ENCODE measurements around the gene USP10.
A peak's percentile ranks its signal among the peaks of the same experiment; 100 is the strongest.

The USP10 gene

GRCh38 chr16:84751947-84752346, 52.1 kb downstream of the USP10 start:
- Mint-ChIP-seq H3K4me3 (no peak overlapping the region), H3K36me3 (ENCODE audit: low read depth) (peaks cover 17% of the 10 kb centered on the region), H3K9me3 (no peaks in the 10 kb centered on the region), H3K4me1 (ENCODE audit: low read depth) (peaks cover 62% of the 10 kb centered on the region), H3K27ac (peak overlapping the region; percentile 52), H3K27me3 (no peaks in the 10 kb centered on the region)
- intact Hi-C loops (cut with micrococcal nuclease) = loop anchor here (10.0 kb wide), 1 partner anchor 333 kb away; no protein-coding TSS in a partner anchor

- Mint-ChIP-seq H3K27ac (peak overlapping the region; percentile 52), H3K36me3 (ENCODE audit: low read depth) (peaks cover 10% of the 10 kb centered on the region), H3K9me3 (no peaks in the 10 kb centered on the region), H3K4me1 (ENCODE audit: low read depth) (peaks cover 64% of the 10 kb centered on the region), H3K27me3 (no peaks in the 10 kb centered on the region), H3K4me3 (no peak overlapping the region)
- intact Hi-C loops (cut with micrococcal nuclease) = loop anchor here (10.0 kb wide), 1 partner anchor 332 kb away; no protein-coding TSS in a partner anchor
Observed at GRCh38 chr16:84752600-84752999, 52.8 kb downstream of the USP10 start.

GRCh38 chr16:84753412-84754326, 53.9 kb downstream of the USP10 start:
- no peaks in the 10 kb centered on the region for H3K27me3 Mint-ChIP-seq
- H3K27ac Mint-ChIP-seq = peak overlapping the region; percentile 30
- H3K4me3 Mint-ChIP-seq = no peak overlapping the region
- peaks cover 75% of the 10 kb centered on the region for H3K4me1 Mint-ChIP-seq (ENCODE audit: low read depth)
- peaks cover 12% of the 10 kb centered on the region for H3K36me3 Mint-ChIP-seq (ENCODE audit: low read depth)
- intact Hi-C loops (cut with micrococcal nuclease) = loop anchor here (1.0 to 10.0 kb wide), 3 partner anchors 199 to 331 kb away; no protein-coding TSS in a partner anchor
- H3K9me3 Mint-ChIP-seq = no peaks in the 10 kb centered on the region

- Mint-ChIP-seq H3K36me3 (ENCODE audit: low read depth) (peaks cover 19% of the 10 kb centered on the region), H3K9me3 (no peaks in the 10 kb centered on the region), H3K4me3 (peak overlapping the region; percentile 53), H3K27me3 (no peaks in the 10 kb centered on the region), H3K27ac (peak overlapping the region; percentile 62), H3K4me1 (ENCODE audit: low read depth) (peaks cover 72% of the 10 kb centered on the region)
- intact Hi-C loops (cut with micrococcal nuclease) = loop anchor here (1.0 to 10.0 kb wide), 3 partner anchors 198 to 330 kb away; no protein-coding TSS in a partner anchor
Observed at GRCh38 chr16:84754353-84754856, 54.6 kb downstream of the USP10 start.

- H3K4me3 Mint-ChIP-seq = peak overlapping the region; percentile 53
- peaks cover 66% of the 10 kb centered on the region for H3K4me1 Mint-ChIP-seq (ENCODE audit: low read depth)
- no peaks in the 10 kb centered on the region for H3K9me3 Mint-ChIP-seq
- H3K27me3 Mint-ChIP-seq = no peaks in the 10 kb centered on the region
- intact Hi-C loops (cut with micrococcal nuclease) = loop anchor here (1.0 to 10.0 kb wide), 3 partner anchors 197 to 330 kb away; no protein-coding TSS in a partner anchor
- peak overlapping the region; percentile 62 for H3K27ac Mint-ChIP-seq
- peaks cover 26% of the 10 kb centered on the region for H3K36me3 Mint-ChIP-seq (ENCODE audit: low read depth)
Observed at GRCh38 chr16:84754956-84755672, 55.3 kb downstream of the USP10 start.

- H3K9me3 Mint-ChIP-seq = no peaks in the 10 kb centered on the region
- peaks cover 44% of the 10 kb centered on the region for H3K36me3 Mint-ChIP-seq (ENCODE audit: low read depth)
- intact Hi-C loops (cut with micrococcal nuclease) = loop anchor here (10.0 kb wide), 1 partner anchor 328 kb away; no protein-coding TSS in a partner anchor
- H3K4me1 Mint-ChIP-seq (ENCODE audit: low read depth) = peaks cover 52% of the 10 kb centered on the region
- no peak overlapping the region for H3K4me3 Mint-ChIP-seq
- H3K27ac Mint-ChIP-seq = no peak overlapping the region
- no peaks in the 10 kb centered on the region for H3K27me3 Mint-ChIP-seq
Observed at GRCh38 chr16:84756830-84757229, 57.0 kb downstream of the USP10 start.

GRCh38 chr16:84758627-84759026, 58.8 kb downstream of the USP10 start:
- Mint-ChIP-seq H3K4me1 (ENCODE audit: low read depth) (peaks cover 38% of the 10 kb centered on the region), H3K4me3 (no peak overlapping the region), H3K27me3 (no peaks in the 10 kb centered on the region), H3K27ac (no peak overlapping the region), H3K9me3 (no peaks in the 10 kb centered on the region), H3K36me3 (ENCODE audit: low read depth) (peaks cover 58% of the 10 kb centered on the region)
- intact Hi-C loops (cut with micrococcal nuclease) = loop anchor here (10.0 kb wide), 1 partner anchor 326 kb away; no protein-coding TSS in a partner anchor

- Mint-ChIP-seq H3K4me1 (ENCODE audit: low read depth) (peaks cover 33% of the 10 kb centered on the region), H3K36me3 (ENCODE audit: low read depth) (peaks cover 58% of the 10 kb centered on the region), H3K9me3 (no peaks in the 10 kb centered on the region), H3K27me3 (no peaks in the 10 kb centered on the region), H3K27ac (no peak overlapping the region), H3K4me3 (no peak overlapping the region)
- intact Hi-C loops (cut with micrococcal nuclease) = loop anchor here (10.0 kb wide), 1 partner anchor 326 kb away; no protein-coding TSS in a partner anchor
Observed at GRCh38 chr16:84759061-84759460, 59.3 kb downstream of the USP10 start.

GRCh38 chr16:84759906-84760305, 60.1 kb downstream of the USP10 start:
- no peak overlapping the region for H3K27ac Mint-ChIP-seq
- intact Hi-C loops (cut with micrococcal nuclease) = loop anchor here (10.0 kb wide), 1 partner anchor 325 kb away; no protein-coding TSS in a partner anchor
- no peaks in the 10 kb centered on the region for H3K9me3 Mint-ChIP-seq
- peaks cover 28% of the 10 kb centered on the region for H3K4me1 Mint-ChIP-seq (ENCODE audit: low read depth)
- H3K36me3 Mint-ChIP-seq (ENCODE audit: low read depth) = peaks cover 67% of the 10 kb centered on the region
- no peak overlapping the region for H3K4me3 Mint-ChIP-seq
- no peaks in the 10 kb centered on the region for H3K27me3 Mint-ChIP-seq

GRCh38 chr16:84761448-84762368, 61.9 kb downstream of the USP10 start:
- Mint-ChIP-seq H3K36me3 (ENCODE audit: low read depth) (peaks cover 85% of the 10 kb centered on the region), H3K4me1 (ENCODE audit: low read depth) (peaks cover 23% of the 10 kb centered on the region), H3K9me3 (no peaks in the 10 kb centered on the region), H3K27me3 (no peaks in the 10 kb centered on the region), H3K4me3 (no peak overlapping the region), H3K27ac (no peak overlapping the region)
- intact Hi-C loops (cut with micrococcal nuclease) = no loop called here

- H3K4me1 Mint-ChIP-seq (ENCODE audit: low read depth) = peaks cover 28% of the 10 kb centered on the region
- no peaks in the 10 kb centered on the region for H3K9me3 Mint-ChIP-seq
- no peaks in the 10 kb centered on the region for H3K27me3 Mint-ChIP-seq
- no peak overlapping the region for H3K4me3 Mint-ChIP-seq
- H3K27ac Mint-ChIP-seq = no peak overlapping the region
- H3K36me3 Mint-ChIP-seq (ENCODE audit: low read depth) = peaks cover 95% of the 10 kb centered on the region
- intact Hi-C loops (cut with micrococcal nuclease) = no loop called here
Observed at GRCh38 chr16:84763164-84763563, 63.4 kb downstream of the USP10 start.

- H3K36me3 Mint-ChIP-seq (ENCODE audit: low read depth) = peaks cover 95% of the 10 kb centered on the region
- no peaks in the 10 kb centered on the region for H3K27me3 Mint-ChIP-seq
- H3K4me1 Mint-ChIP-seq (ENCODE audit: low read depth) = peaks cover 24% of the 10 kb centered on the region
- no peak overlapping the region for H3K27ac Mint-ChIP-seq
- no peak overlapping the region for H3K4me3 Mint-ChIP-seq
- intact Hi-C loops (cut with micrococcal nuclease) = no loop called here
- no peaks in the 10 kb centered on the region for H3K9me3 Mint-ChIP-seq
Observed at GRCh38 chr16:84763629-84764028, 63.8 kb downstream of the USP10 start.

- H3K36me3 Mint-ChIP-seq (ENCODE audit: low read depth) = peaks cover 95% of the 10 kb centered on the region
- H3K4me1 Mint-ChIP-seq (ENCODE audit: low read depth) = peaks cover 22% of the 10 kb centered on the region
- H3K27ac Mint-ChIP-seq = peak overlapping the region; percentile 8
Observed at GRCh38 chr16:84764970-84765369, 65.2 kb downstream of the USP10 start.

More at GRCh38 chr16:84764970-84765369, 65.2 kb downstream of the USP10 start:
- no peak overlapping the region for H3K4me3 Mint-ChIP-seq
- H3K27me3 Mint-ChIP-seq = no peaks in the 10 kb centered on the region
- intact Hi-C loops (cut with micrococcal nuclease) = no loop called here
- no peaks in the 10 kb centered on the region for H3K9me3 Mint-ChIP-seq
